Activated CD4-positive, alpha-beta T cell treated with anti-CD3 and anti-CD28 coated beads, Interleukin-2, amount 10 ng/mL, durations not matched to agents 7 days and 5 days (primary cell): ENCODE results near the gene PTX3. TPM values are rescaled to one million over a fixed set of nuclear protein-coding genes. Genes with fewer than 3 reads are reported as not detected.

Experiments used
- CTCF ChIA-PET: fragments of 350-600 bp; sonication (Branson Sonifier 250); formaldehyde crosslinking; loops from one replicate; lab custom pipeline; 2021; ENCODE audit warnings: antibody characterized with exemption; lab: Charles Lee
- POLR2A ChIA-PET: fragments of 350-600 bp; sonication (Branson Sonifier 250); formaldehyde crosslinking; loops from one replicate; lab custom pipeline; 2021; ENCODE audit warnings: antibody characterized with exemption; lab: Charles Lee
- DNase-seq: peaks from one replicate; pipeline ENCODE4 v3.0.0-alpha.2; 2020
- H3K27ac Mint-ChIP-seq: one replicate; pipeline ENCODE4 v1.8.0; 2021; ENCODE audit warnings: mild to moderate bottlenecking, moderate library complexity, mixed read lengths
- H3K27me3 Mint-ChIP-seq: one replicate; pipeline ENCODE4 v1.8.0; 2021; ENCODE audit warnings: mixed read lengths
- H3K36me3 Mint-ChIP-seq: one replicate; pipeline ENCODE4 v1.8.0; 2021; ENCODE audit warnings: low read depth, mixed read lengths
- H3K4me1 Mint-ChIP-seq: one replicate; pipeline ENCODE4 v1.8.0; 2021; ENCODE audit warnings: mixed read lengths
- H3K4me3 Mint-ChIP-seq: one replicate; pipeline ENCODE4 v1.8.0; 2021; ENCODE audit warnings: mild to moderate bottlenecking, moderate library complexity, mixed read lengths
- H3K9me3 Mint-ChIP-seq: one replicate; pipeline ENCODE4 v1.8.0; 2021; ENCODE audit warnings: mixed read lengths
- total RNA-seq, 2 experiments: library from RNA; stranded (reverse); gene quantifications; one replicate each; pipeline ENCODE4 v1.2.3, GENCODE V29; 2021

PTX3 gene
- total RNA-seq, 2 experiments from 2014 or later: 0.40 TPM; not detected in 1

GRCh38 chr3:157408499-157409149 lies 28.0 kb upstream of the PTX3 start:
- no peak overlapping the region for H3K4me3 Mint-ChIP-seq
- no peak for DNase-seq
- POLR2A ChIA-PET: no interaction called here

GRCh38 chr3:157409516-157409915 lies 27.1 kb upstream of the PTX3 start:
- Mint-ChIP-seq H3K4me1 (no peaks in the 10 kb centered on the region), H3K4me3 (no peak overlapping the region), H3K36me3 (no peaks in the 10 kb centered on the region), H3K27me3 (peaks cover 3% of the 10 kb centered on the region), H3K27ac (no peak overlapping the region), H3K9me3 (no peaks in the 10 kb centered on the region)
- ChIA-PET CTCF (interaction anchor here (1.3 kb wide), 1 partner anchor 47 kb away, joined by 3 read pairs; no protein-coding TSS in a partner anchor), POLR2A (no interaction called here)
- DNase-seq: no peak

More at GRCh38 chr3:157408499-157409149, 28.0 kb upstream of the PTX3 start:
- no peaks in the 10 kb centered on the region for H3K9me3 Mint-ChIP-seq
- no peak overlapping the region for H3K27ac Mint-ChIP-seq
- H3K4me1 Mint-ChIP-seq: no peaks in the 10 kb centered on the region
- CTCF ChIA-PET: interaction anchor here (0.6 kb wide), 1 partner anchor 79 kb away, joined by 5 read pairs; no protein-coding TSS in a partner anchor
- peaks cover 2% of the 10 kb centered on the region for H3K27me3 Mint-ChIP-seq
- no peaks in the 10 kb centered on the region for H3K36me3 Mint-ChIP-seq

DNA sequence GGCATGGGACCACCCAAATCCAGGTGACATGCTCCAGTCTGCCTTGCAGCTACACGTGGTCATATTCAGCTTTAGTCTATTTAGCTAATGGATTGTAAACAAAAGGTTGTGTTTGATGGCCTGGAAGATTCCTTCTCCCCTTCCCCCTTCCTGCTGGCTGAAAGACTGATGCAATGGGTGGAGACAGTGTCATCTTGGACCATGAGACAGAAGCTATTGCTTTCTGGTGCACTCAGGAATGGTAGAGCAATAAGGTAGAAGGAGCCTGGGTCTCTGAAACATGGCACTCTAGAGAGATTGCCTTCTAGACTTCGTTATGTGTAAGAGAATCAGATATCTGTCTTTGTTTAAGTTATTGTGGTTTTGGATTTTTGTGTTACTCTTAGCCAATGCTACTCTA lies 25.7 kb upstream of the PTX3 start:
- Mint-ChIP-seq H3K36me3 (no peaks in the 10 kb centered on the region), H3K4me1 (no peaks in the 10 kb centered on the region), H3K4me3 (no peak overlapping the region), H3K27me3 (peaks cover 7% of the 10 kb centered on the region), H3K9me3 (no peaks in the 10 kb centered on the region), H3K27ac (no peak overlapping the region)
- ChIA-PET CTCF (no interaction called here), POLR2A (no interaction called here)
- DNase-seq: no peak

DNA sequence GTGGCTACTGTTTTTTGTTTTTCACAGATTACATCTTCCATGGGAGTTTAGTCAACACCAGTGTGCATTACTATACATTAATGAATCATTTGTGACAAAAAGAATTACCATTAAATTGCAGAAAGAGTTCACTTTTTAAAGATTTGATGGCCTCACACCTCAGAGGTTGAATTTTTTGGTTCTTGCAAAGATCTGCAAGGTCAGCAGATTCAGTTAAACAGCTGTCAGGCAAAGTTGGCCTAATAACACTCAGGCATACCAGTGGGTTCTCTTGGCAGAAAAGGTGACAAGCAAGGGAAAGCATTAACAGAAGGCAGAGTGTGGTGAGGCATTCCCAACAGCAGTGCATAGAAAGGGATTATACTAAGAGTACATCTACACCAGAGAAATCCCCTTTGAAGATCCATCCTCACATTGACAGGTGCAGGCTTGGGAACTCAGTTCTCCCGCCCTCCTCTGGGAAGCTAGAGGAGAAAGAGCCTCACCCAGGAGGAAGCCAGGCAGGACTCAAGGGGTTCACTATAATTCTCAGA lies 24.3 kb upstream of the PTX3 start:
- POLR2A ChIA-PET: no interaction called here
- CTCF ChIA-PET: interaction anchor here (0.8 kb wide), 1 partner anchor 11 kb away, joined by 3 read pairs; no protein-coding TSS in a partner anchor

DNA sequence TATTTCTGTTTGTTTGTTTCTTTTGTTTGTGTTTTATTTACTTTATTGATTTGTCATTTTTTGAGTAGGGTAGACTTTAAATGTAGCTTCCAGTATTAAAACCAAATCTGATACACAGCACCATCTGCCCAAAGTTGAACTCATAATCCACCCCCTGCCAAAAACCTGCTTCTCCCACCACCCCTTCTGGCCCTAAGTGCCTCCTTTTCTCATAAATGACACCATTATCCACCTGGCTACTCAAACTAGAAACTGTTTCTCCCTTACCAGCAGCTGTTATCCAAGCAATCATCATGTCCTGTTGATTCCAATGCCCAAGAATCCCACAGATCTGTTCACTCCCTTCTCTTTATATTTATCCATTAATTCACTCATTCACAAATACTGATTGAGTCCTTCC lies 21.8 kb upstream of the PTX3 start:
- Mint-ChIP-seq H3K27ac (no peak overlapping the region), H3K36me3 (no peaks in the 10 kb centered on the region), H3K27me3 (peaks cover 10% of the 10 kb centered on the region), H3K4me3 (no peak overlapping the region), H3K9me3 (no peaks in the 10 kb centered on the region), H3K4me1 (no peaks in the 10 kb centered on the region)
- CTCF ChIA-PET: no interaction called here
- POLR2A ChIA-PET: no interaction called here
- no peak for DNase-seq

More for the DNA sequence above, 24.3 kb upstream of the PTX3 start:
- H3K27ac Mint-ChIP-seq: no peak overlapping the region
- peaks cover 10% of the 10 kb centered on the region for H3K27me3 Mint-ChIP-seq
- H3K36me3 Mint-ChIP-seq: no peaks in the 10 kb centered on the region
- DNase-seq: no peak
- no peaks in the 10 kb centered on the region for H3K4me1 Mint-ChIP-seq
- H3K9me3 Mint-ChIP-seq: no peaks in the 10 kb centered on the region
- H3K4me3 Mint-ChIP-seq: no peak overlapping the region

DNA sequence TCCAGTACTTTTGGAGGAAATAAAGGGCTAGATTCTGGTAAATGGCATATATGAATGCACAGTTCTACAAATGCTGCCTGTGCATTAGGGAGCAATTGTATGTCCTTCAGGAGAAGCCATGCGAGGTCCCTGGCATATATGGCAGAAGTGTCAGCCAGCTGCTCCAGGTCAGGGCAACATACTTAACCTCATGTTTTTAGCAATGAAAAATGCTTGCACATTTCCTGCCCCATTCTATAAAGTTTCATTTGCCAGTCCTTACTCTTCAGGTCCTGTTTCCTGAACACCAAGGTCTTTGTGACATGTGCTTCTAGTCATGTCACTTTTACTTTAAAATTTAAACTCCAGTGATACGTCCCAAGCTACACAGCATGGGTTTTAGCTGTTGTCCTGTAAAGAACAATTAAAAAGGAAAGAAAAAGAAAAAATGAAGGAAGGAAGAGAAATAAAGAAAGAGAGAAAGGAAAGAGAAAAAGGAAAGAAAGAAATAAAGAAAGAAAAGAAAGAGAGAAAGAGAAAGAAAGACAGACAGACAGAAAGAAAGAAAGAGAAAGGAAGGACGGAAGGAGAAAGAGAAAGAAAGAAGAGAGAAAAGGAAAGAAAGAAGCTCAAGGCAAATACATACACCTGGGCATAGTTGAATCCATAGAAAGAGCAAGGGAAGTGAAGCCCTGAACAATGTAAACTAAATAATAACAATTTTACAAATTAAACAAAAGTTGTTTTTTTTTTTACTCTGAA lies 20.1 kb upstream of the PTX3 start:
- DNase-seq: no peak
- Mint-ChIP-seq H3K27ac (no peak overlapping the region), H3K27me3 (peaks cover 10% of the 10 kb centered on the region), H3K36me3 (no peaks in the 10 kb centered on the region), H3K4me3 (no peak overlapping the region), H3K9me3 (no peaks in the 10 kb centered on the region), H3K4me1 (no peaks in the 10 kb centered on the region)
- ChIA-PET CTCF (interaction anchor here (1.2 kb wide), 1 partner anchor 12 kb away, joined by 3 read pairs; no protein-coding TSS in a partner anchor), POLR2A (no interaction called here)

- H3K9me3 Mint-ChIP-seq: no peaks in the 10 kb centered on the region
- no peak overlapping the region for H3K4me3 Mint-ChIP-seq
- no peak for DNase-seq
- H3K36me3 Mint-ChIP-seq: no peaks in the 10 kb centered on the region
- ChIA-PET POLR2A (no interaction called here), CTCF (no interaction called here)
- peaks cover 10% of the 10 kb centered on the region for H3K27me3 Mint-ChIP-seq
- no peak overlapping the region for H3K27ac Mint-ChIP-seq
- no peaks in the 10 kb centered on the region for H3K4me1 Mint-ChIP-seq
These were observed 19.4 kb upstream of the PTX3 start for GRCh38 chr3:157417247-157417646.

- ChIA-PET POLR2A (no interaction called here), CTCF (no interaction called here)
- DNase-seq: no peak
- H3K36me3 Mint-ChIP-seq: no peaks in the 10 kb centered on the region
- H3K4me1 Mint-ChIP-seq: no peaks in the 10 kb centered on the region
- H3K27ac Mint-ChIP-seq: no peak overlapping the region
- H3K9me3 Mint-ChIP-seq: no peaks in the 10 kb centered on the region
- H3K27me3 Mint-ChIP-seq: peaks cover 10% of the 10 kb centered on the region
- no peak overlapping the region for H3K4me3 Mint-ChIP-seq
These were observed 18.5 kb upstream of the PTX3 start for GRCh38 chr3:157418104-157418503.

- Mint-ChIP-seq H3K27ac (no peak overlapping the region), H3K27me3 (peaks cover 3% of the 10 kb centered on the region), H3K4me1 (no peaks in the 10 kb centered on the region), H3K4me3 (no peak overlapping the region), H3K36me3 (no peaks in the 10 kb centered on the region), H3K9me3 (no peaks in the 10 kb centered on the region)
- POLR2A ChIA-PET: no interaction called here
- DNase-seq: no peak
- CTCF ChIA-PET: no interaction called here
These were observed 16.0 kb upstream of the PTX3 start for GRCh38 chr3:157420606-157421130.

- DNase-seq: no peak
- no peak overlapping the region for H3K4me3 Mint-ChIP-seq
- ChIA-PET CTCF (no interaction called here), POLR2A (no interaction called here)
- H3K27ac Mint-ChIP-seq: no peak overlapping the region
- H3K4me1 Mint-ChIP-seq: no peaks in the 10 kb centered on the region
- no peaks in the 10 kb centered on the region for H3K36me3 Mint-ChIP-seq
- H3K9me3 Mint-ChIP-seq: no peaks in the 10 kb centered on the region
- no peaks in the 10 kb centered on the region for H3K27me3 Mint-ChIP-seq
These were observed 13.3 kb upstream of the PTX3 start for GRCh38 chr3:157423337-157423736.

DNA sequence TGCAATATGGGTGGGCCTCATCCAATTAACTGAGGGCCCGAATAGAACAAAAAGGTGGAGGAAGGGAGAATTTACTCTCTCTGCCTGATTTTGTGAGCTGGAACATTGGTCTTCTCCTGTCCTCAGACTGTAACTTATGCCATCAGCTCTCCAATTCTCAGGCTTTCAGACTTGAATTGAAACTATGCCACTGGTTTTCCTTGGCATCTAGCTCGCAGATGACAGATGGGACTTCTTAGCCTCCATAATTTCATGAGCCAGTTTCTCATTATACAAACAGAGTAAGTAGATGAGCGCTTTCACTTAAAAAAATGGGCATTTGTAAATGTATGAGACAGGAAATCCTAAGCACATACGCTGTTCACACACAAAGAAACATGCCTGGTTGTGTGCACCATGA lies 8.7 kb upstream of the PTX3 start:
- Mint-ChIP-seq H3K36me3 (no peaks in the 10 kb centered on the region), H3K27me3 (peaks cover 2% of the 10 kb centered on the region), H3K27ac (no peak overlapping the region), H3K9me3 (no peaks in the 10 kb centered on the region), H3K4me1 (no peaks in the 10 kb centered on the region), H3K4me3 (no peak overlapping the region)
- POLR2A ChIA-PET: no interaction called here
- CTCF ChIA-PET: no interaction called here
- DNase-seq: no peak

DNA sequence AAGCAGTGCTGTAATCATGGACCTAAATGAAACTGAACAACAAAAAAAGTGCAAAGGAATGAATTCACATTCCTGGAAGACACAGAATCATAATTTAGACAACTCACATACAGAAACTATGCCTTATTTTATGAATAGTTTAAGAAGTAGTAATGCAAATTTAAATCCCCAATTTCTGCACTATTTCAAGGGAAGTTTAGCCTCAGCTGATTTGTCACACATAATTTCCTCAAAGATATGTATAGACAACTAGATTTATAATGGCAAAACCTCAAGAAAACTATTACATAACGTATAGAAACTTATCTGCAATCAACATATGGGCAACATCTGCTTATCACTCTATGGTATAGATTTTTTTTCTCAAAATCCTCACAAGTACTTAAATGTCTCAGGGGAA lies 7.8 kb upstream of the PTX3 start:
- H3K27me3 Mint-ChIP-seq: peaks cover 9% of the 10 kb centered on the region

GRCh38 chr3:157429708-157430107 lies 6.9 kb upstream of the PTX3 start:
- H3K9me3 Mint-ChIP-seq: no peaks in the 10 kb centered on the region
- DNase-seq: no peak
- no peaks in the 10 kb centered on the region for H3K4me1 Mint-ChIP-seq
- no peak overlapping the region for H3K27ac Mint-ChIP-seq
- no peaks in the 10 kb centered on the region for H3K36me3 Mint-ChIP-seq
- POLR2A ChIA-PET: no interaction called here
- no peak overlapping the region for H3K4me3 Mint-ChIP-seq
- peaks cover 14% of the 10 kb centered on the region for H3K27me3 Mint-ChIP-seq
- CTCF ChIA-PET: no interaction called here

More for the DNA sequence above, 7.8 kb upstream of the PTX3 start:
- no peak for DNase-seq
- POLR2A ChIA-PET: no interaction called here
- Mint-ChIP-seq H3K4me3 (no peak overlapping the region), H3K27ac (no peak overlapping the region), H3K36me3 (no peaks in the 10 kb centered on the region), H3K4me1 (no peaks in the 10 kb centered on the region), H3K9me3 (no peaks in the 10 kb centered on the region)
- CTCF ChIA-PET: no interaction called here
